Stimulated activated CD4-positive, alpha-beta T cell treated with anti-CD3 and anti-CD28 coated beads, Interleukin-1b, Interleukin-23, amount 100 ng/mL, for 4 hours (primary cell): Measurements from ENCODE around the gene LSM2.
A peak's percentile ranks its signal among the peaks of the same experiment; 100 is the strongest.
"Not testable (repeated sequence)": the region's sequence is repeated elsewhere in the genome, so short reads cannot be mapped to it uniquely, and the experiment has no call there.

ENCODE experiments used
- DNase-seq, 2 donors: peaks; one replicate each; pipeline ENCODE4 v3.0.0-alpha.2; 2020; ENCODE audit warnings: low read depth in 2 of 2

Gene LSM2

GRCh38 chr6:31797588-31797987, 9.2 kb downstream of the LSM2 start:
- DNase-seq: no peak

GRCh38 chr6:31796993-31797385, 9.8 kb downstream of the LSM2 start:
- no peak for DNase-seq

GRCh38 chr6:31795616-31796298, 11.0 kb downstream of the LSM2 start, which contains the start of gene VARS1:
Gene VARS1 (minus strand): TSS chr6:31795752. CDS start chr6:31795217, 535 bp downstream.
- DNase-seq: peak; percentile 65 to 80

- DNase-seq: peak in 1 of 2 donors; percentile 42
Observed at GRCh38 chr6:31794866-31795615, 11.7 kb downstream of the LSM2 start.

- DNase-seq: no peak
Observed at GRCh38 chr6:31794294-31794865, 12.4 kb downstream of the LSM2 start.

GRCh38 chr6:31793927-31794245, 12.9 kb downstream of the LSM2 start:
- DNase-seq: not testable (repeated sequence)

GRCh38 chr6:31792761-31793171, 14.0 kb downstream of the LSM2 start:
- DNase-seq: no peak

GRCh38 chr6:31792090-31792374, 14.7 kb downstream of the LSM2 start:
- DNase-seq: no peak

GRCh38 chr6:31791324-31792089, 15.3 kb downstream of the LSM2 start:
- DNase-seq: no peak

GRCh38 chr6:31785475-31785874, 21.3 kb downstream of the LSM2 start:
- DNase-seq: no peak

- DNase-seq: no peak
Observed at GRCh38 chr6:31784098-31784925, 22.5 kb downstream of the LSM2 start.

- DNase-seq: no peak
Observed at GRCh38 chr6:31782126-31782855, 24.5 kb downstream of the LSM2 start.

- DNase-seq: no peak
Observed at GRCh38 chr6:31781244-31782125, 25.3 kb downstream of the LSM2 start.

GRCh38 chr6:31780507-31781243, 26.1 kb downstream of the LSM2 start:
- DNase-seq: no peak

- no peak for DNase-seq
Observed at GRCh38 chr6:31779908-31780307, 26.9 kb downstream of the LSM2 start.

- no peak for DNase-seq
Observed at GRCh38 chr6:31778999-31779885, 27.5 kb downstream of the LSM2 start.

- no peak for DNase-seq
Observed at GRCh38 chr6:31778193-31778592, 28.6 kb downstream of the LSM2 start.

GRCh38 chr6:31777667-31778050, 29.1 kb downstream of the LSM2 start:
- no peak for DNase-seq
